ENCODE results near the gene SERPINI1.
"Not testable (repeated sequence)": the region's sequence is repeated elsewhere in the genome, so short reads cannot be mapped to it uniquely, and the experiment has no call there.

The SERPINI1 gene

GRCh38 chr3:167787440-167787839, 51.9 kb downstream of the SERPINI1 start:
- DNase-seq (ENCODE audit: low spot score) = no peak

DNA sequence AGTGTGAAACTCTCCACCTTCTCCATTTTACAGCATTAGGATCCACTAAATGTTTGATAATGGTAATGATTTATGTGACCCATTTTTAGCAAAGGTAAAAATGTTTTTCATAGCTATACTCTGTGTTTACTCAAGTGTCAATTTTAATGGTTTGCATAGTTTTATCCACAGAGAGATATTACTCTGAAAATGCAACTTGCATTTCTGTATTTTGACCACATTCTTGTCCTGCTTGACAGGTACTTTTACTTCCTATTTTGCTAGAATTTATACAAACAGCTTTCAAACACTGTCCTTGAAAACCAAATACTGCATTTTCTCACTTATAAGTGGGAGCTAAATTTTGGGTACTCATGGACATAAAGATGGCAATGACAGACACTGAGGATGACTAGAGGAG, 62.9 kb downstream of the SERPINI1 start:
- DNase-seq (ENCODE audit: low spot score) = peak; percentile 36

- DNase-seq (ENCODE audit: low spot score) = no peak
These were observed 73.4 kb downstream of the SERPINI1 start for GRCh38 chr3:167808910-167809309.

- DNase-seq (ENCODE audit: low spot score) = no peak
These were observed 74.7 kb downstream of the SERPINI1 start for GRCh38 chr3:167810236-167810635.

GRCh38 chr3:167811031-167811430, 75.5 kb downstream of the SERPINI1 start:
- DNase-seq (ENCODE audit: low spot score) = no peak

- no peak for DNase-seq (ENCODE audit: low spot score)
These were observed 77.9 kb downstream of the SERPINI1 start for GRCh38 chr3:167813169-167814123.

DNA sequence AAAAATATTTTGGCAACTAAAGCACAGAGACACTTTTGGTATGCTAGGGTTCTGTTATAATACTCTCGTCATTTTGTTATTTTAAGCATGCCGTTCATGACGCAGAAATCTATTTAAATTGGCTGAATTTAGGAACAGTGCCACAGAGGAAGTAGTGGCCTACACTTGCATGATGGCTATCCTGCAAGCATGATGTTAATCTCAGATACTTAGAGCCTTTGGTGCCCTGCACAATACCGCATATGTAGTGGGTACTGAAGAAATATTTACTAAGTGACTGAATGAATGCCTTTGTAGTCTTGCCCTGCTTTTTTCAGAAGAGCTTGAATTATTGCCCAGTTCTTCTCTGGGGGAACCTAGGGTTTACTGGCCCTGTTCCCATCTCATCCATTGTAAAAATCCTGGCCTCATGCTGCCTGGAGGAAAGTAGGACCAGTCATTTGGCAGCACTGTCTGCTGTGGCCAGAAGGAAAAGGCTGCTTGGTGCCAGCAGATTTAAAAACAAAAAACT, 79.0 kb downstream of the SERPINI1 start:
- DNase-seq (ENCODE audit: low spot score) = no peak

DNA sequence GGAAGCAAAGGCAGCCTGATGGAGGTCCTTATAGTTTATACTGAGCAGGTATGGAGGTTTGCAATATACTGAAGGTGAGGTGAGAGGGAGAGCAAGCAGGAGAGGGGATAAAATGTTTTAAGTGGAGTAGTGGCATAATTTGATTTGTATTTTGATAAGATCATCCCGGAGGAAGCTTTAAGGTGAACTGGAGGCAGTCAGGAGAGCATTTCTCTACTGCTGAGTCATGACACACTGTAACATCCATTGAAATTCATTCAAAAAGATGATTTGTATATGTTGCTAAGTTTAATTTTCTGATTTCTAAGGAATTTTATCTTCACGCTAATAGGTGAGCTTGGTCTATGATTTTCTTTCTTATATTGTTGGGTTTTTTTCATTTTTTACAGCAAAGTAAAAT, 81.4 kb downstream of the SERPINI1 start:
- DNase-seq (ENCODE audit: low spot score) = no peak

DNA sequence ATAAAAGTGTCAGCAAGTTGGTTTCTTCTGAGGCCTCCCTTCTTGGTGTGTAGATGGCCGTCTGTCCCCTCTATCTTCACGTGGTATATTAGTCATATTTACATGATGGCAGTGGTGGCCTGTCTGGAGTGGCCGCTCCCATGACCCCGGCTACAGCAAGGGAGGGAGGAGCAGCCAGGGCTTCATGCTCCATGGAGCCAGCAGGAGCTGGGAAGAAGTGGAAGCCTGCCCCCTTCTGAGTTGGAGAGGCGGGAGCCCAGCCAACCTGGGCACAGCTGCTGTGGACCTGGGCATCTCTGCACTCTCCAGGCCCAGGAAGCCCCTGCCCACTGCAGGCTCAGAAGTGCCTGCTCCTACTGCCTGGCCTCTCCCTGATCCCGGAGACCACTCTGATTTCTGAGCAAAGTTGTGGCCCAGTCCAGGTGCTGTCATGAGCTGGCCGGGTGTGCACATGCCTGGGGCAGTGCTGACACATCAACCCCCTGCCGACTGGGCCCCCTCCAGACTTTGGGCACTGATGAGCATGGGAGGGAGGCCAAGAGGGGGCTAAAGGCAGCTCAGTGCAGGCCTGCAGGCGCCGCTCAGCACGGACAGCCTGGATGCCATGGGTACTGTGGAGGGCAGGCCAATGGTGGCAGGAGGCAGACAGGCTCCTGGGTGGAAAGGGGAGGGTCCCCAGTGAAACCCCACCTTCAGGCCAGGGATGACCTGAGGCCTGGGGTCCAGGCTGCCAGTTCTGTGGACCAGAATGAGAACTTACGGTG, 84.8 kb downstream of the SERPINI1 start:
- no peak for DNase-seq (ENCODE audit: low spot score)

DNA sequence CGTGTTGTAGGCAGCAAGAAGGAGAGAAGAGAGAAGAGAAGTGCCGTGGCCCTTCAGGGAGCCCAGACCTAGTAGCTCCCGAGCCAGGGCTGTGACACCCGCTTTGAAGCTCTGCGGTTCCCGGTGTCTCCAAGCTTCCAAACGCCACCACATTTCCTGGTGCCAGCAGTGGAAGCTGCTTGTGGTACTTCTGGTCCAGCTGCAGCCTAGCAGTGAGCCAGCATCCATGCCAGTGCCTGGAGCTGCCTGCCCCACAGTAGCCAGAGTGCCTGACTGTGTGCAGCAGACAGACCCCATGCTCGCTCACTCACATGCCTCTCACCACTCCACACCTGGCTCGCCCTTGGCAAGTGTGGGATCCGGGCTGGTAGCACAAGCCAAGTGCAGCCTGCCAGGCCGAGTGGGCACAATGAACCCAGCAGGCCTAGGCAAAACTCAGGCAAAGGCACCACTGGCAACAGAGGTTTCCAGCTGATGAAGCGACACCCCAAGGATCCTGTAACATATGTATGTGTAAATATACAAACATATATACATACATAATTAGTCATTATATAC, 85.8 kb downstream of the SERPINI1 start:
- DNase-seq (ENCODE audit: low spot score) = no peak

DNA sequence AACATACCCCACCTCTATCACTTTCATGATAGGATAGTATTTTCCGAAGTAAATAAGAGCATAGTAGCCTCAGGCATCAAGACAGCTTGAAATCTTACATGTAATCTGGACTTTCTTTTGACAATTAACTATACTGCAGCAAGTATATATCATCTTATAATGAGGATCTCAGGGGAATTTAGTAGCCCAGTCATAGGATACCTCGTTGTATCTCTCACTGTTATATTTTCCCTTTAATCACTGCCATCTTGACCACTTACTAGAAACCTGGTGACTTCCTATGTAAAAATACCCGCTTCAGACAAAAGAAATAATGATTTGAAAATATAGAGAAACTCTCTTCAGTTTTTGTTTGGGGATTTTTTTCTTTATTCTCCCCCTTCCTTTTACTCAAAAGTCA, 88.2 kb downstream of the SERPINI1 start:
- no peak for DNase-seq (ENCODE audit: low spot score)

GRCh38 chr3:167827588-167827987, 92.1 kb downstream of the SERPINI1 start:
- not testable (repeated sequence) for DNase-seq (ENCODE audit: low spot score)

GRCh38 chr3:167829071-167829470, 93.5 kb downstream of the SERPINI1 start:
- no peak for DNase-seq (ENCODE audit: low spot score)

GRCh38 chr3:167830007-167830406, 94.5 kb downstream of the SERPINI1 start:
- DNase-seq (ENCODE audit: low spot score) = no peak

GRCh38 chr3:167835359-167835758, 99.8 kb downstream of the SERPINI1 start:
- DNase-seq (ENCODE audit: low spot score) = no peak

- no peak for DNase-seq (ENCODE audit: low spot score)
These were observed 100.4 kb downstream of the SERPINI1 start for GRCh38 chr3:167835953-167836352.

DNA sequence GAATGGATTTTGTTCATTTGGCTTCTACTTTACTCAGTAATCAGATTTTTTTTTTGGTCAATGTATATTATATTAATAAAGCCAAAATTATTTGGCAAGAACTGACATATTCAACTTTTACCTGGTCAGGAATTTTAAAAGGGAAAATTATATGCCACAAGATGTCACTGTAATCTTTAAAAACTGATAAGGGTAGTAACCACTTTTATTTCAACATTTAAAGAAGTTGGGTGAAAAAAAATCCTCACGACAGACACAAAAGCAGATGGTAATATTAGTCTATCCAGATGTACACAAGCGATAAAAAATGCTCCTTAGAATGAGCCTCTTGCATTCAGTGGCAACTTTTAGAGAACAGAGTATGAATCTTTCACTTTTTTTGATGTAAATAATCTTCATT, 101.9 kb downstream of the SERPINI1 start:
- no peak for DNase-seq (ENCODE audit: low spot score)

DNA sequence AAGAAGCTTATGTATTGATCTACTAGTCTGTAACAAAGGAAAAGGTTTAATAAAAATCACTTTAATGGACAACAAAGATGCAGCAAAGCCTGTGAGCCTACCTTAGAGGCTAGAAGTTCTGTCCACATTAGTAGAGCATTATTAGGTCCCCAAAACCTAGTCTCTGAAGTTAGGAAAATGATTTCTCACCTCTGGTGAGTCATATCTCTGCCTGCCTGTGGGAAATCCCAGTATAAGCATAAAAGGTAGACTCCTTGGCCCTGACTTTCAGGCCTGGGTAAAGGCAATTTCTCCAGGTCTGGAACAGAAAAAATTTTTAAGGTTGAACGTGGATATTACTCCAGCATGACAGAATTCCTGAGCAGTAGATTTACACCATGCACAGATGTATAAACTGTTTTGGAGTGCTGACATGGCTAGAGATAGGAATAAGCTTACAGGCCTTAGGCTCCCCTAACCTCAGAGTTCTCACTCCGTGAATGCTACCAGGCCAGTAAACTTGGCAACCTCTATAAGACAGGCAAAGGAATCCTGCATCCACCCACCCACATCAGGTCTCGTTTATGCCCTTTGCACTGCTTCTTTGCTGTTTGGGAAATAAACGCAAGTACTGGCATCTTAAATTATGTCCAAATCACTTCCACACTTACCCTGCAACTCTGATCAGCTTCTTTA, 104.1 kb downstream of the SERPINI1 start:
- DNase-seq (ENCODE audit: low spot score) = no peak

GRCh38 chr3:167840247-167840646, 104.7 kb downstream of the SERPINI1 start:
- no peak for DNase-seq (ENCODE audit: low spot score)

- DNase-seq (ENCODE audit: low spot score) = no peak
These were observed 108.0 kb downstream of the SERPINI1 start for GRCh38 chr3:167843481-167843880.

DNA sequence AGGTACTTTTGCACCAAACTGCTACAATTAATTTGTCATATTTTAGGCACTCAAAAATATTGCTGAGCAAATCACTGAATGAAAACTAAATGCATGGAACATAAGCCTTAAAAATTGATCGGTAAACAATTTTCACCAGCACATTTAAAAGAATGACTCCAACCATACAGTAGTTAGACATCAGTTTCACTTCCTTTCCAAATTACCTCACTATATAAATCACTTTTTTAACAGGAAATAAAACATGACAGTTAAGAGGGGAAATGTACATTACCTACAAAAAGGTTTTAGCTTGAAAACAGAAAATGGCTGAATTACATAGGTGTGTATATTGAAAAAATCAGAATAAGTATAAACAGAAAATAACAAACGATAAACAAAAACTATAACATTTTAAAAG, 108.4 kb downstream of the SERPINI1 start:
- DNase-seq (ENCODE audit: low spot score) = peak; percentile 18

GRCh38 chr3:167844528-167844927, 109.0 kb downstream of the SERPINI1 start:
- DNase-seq (ENCODE audit: low spot score) = no peak

Data from germinal center (tissue), 1 donor.